GM04504 (cell line): ENCODE results near the gene POLR3E.
"Not testable (repeated sequence)": the region's sequence is repeated elsewhere in the genome, so short reads cannot be mapped to it uniquely, and the experiment has no call there.

ENCODE experiments used
- DNase-seq: peaks from one replicate; pipeline ENCODE4 v3.0.0-alpha.2; 2012; ENCODE audit warnings: low read depth

Gene POLR3E

DNA sequence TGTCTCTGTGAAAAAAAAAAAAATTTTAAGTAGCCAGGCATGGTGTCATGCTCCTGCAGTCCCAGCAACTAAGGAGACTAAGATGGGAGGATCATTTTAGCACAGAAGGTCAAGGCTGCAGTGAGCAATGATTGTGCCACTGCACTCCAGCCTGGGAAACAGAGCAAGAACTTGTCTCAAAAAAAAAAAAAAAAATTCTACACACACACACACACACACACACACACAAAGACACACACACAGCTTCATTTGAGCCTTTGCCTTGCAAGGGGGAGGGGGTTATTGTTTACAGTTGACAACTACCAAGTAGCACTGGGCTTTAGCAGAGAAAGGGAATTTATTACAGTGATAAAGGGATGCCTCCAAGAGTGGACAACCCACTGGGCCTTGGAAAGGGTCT, 4.9 kb upstream of the POLR3E start:
- no peak for DNase-seq

DNA sequence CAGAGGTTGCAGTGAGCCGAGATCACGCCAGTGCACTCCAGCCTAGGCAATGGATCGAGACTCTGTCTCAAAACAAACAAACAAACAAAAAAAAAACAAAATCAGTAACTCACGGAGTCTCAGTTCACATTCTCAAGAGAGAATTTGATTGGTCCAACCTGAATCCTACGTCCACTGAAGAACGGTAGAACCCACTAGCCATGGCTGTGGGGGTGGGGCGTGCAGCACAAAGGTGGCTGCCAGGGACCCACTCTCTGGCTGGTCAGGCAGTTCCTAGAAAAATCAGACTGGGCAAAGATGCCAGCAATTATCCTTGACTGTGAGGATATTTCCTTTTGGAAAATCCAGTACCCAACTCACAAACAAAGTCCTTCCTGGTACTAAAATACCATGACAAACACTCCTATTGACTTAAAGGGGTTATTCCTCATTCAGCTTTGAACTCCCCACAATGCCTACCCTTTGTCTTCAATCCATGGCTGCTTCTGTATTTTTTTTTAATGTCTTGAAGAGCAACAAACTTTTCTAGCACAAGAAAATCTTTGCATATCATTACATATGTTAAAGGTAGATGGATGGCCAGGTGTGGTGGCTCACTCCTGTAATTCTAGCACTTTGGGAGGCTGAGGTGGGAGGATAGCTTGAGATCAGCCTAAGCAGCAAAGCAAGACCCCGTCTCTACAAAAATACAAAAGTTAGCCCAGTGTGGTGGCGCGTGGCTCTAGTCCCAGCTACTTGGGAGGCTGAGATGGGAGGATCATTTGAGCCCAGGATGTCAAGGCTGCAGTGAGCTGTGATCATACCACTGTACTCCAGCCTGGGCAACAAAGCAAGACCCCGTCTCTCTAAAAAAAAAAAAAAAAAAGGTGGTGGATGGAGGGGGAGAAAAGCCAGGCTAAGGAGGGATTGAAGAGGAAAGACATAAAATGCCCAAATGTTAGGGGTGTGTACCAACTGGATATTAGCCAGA, 3.8 kb upstream of the POLR3E start:
- no peak for DNase-seq

DNA sequence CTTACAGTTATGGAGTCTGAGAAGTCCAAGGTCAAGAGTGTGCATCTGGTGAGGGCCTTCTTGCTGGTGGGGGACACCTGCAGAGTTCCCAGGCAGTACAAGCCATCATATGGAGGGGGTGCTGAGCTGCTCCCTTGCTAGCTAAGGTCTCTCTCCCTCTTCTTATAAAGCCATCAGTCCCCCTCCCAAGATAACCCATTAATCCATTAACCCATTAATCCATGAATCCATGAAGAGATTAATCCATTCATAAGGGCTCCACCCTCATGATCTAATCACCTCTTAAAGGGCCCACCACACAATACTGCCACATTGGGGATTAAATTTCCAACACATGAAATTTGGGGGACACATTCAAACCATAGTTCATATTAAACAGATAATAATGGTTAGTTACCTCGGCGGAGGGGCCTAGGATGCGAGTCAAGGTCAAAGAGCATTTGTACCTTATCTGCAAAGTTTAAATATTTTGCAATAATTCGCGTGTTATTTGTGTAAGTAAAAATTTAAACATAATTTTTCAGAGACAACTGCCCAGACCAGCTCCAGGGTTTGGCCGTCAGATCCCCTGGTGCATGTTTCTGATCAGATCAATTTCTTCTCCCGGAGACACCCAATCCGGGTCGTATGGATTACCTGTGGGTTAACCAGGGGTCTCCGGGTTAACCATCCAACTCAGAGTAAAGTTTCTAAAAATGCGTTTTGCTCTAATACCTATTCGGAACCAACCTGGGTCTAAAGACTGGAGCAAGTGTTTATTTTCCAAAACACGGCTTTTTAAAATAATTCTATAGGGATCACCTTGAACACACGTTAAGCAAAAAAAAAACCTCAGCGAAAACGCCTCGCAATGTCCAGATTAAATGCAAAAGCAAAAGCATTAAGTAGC, 740 bp upstream of the POLR3E start:
- DNase-seq: no peak

GRCh38 chr16:22297871-22298733, 893 bp downstream of the POLR3E start:
- DNase-seq: peak; percentile 87

- no peak for DNase-seq
Measured at GRCh38 chr16:22299036-22299435, 1.8 kb downstream of the POLR3E start.

GRCh38 chr16:22300427-22301071, 3.3 kb downstream of the POLR3E start:
- DNase-seq: no peak

- not testable (repeated sequence) for DNase-seq
Measured at GRCh38 chr16:22301423-22301822, 4.2 kb downstream of the POLR3E start.

DNA sequence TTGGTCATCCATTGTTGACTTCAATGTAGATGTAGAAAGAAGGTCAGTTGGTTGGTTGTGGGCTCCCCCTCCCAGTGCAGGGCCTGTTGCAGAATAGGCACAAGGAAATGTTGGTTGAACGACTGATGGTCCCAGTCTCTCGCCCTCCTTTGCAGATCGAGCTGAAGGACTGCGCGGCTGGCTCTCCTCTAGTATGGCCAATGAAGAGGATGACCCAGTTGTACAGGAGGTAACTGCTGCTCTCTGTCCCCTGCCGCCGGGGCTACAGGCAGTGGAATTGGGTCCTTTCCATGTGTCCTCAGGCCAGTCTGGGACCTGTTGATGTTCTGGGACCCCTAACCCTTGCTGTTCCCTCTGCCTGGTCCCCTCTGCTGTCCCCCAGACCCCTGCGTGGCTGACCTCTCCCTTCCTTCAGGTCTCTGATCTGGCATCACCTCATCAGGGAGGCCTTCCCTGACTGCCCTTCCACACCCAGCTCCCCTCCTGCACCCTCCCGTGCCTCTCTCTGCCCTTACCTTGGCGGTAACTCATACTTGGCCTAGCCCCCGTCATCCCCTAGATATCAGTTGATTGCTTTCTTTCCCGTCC, 5.7 kb downstream of the POLR3E start:
- no peak for DNase-seq

GRCh38 chr16:22304411-22304810, 7.2 kb downstream of the POLR3E start:
- DNase-seq: no peak

DNA sequence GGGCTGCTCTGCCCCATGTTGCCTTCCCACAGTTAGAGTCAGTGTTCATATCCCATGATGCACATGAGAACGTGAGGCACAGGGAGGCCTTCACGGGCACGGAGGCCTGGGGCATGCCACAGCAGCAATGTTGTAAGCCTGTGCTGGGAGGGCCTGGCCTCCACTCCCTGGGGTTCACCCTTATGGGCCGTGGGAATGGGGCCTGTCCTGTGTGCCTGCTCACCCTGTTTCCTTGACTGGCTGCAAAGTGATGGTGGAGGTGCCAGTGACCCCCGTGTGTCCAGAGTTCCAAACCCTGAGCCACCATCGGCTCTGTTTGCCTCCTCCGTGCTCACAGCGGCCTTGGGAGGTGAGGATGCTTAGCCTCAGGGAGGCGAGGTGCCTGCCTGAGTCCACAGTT, 9.6 kb downstream of the POLR3E start:
- DNase-seq: no peak

DNA sequence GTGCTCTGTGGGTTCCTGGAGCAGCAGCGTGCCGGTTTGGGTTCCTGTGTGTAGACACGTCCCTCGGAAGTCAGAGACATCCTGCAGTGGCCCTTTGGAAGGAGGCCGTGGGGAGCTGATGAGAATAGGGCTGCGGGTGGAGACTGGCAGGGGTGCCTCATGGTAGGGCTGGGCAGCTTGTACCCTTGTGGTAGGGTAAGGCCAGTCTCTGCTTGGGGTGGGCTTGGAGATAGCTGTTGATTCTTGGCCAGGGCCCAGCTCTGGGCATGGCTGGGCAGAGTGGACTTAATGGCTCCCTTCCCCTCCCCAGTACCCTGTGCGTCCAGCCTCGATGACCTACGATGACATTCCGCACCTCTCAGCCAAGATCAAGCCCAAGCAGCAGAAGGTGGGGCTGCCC, 10.6 kb downstream of the POLR3E start:
- DNase-seq: no peak

DNA sequence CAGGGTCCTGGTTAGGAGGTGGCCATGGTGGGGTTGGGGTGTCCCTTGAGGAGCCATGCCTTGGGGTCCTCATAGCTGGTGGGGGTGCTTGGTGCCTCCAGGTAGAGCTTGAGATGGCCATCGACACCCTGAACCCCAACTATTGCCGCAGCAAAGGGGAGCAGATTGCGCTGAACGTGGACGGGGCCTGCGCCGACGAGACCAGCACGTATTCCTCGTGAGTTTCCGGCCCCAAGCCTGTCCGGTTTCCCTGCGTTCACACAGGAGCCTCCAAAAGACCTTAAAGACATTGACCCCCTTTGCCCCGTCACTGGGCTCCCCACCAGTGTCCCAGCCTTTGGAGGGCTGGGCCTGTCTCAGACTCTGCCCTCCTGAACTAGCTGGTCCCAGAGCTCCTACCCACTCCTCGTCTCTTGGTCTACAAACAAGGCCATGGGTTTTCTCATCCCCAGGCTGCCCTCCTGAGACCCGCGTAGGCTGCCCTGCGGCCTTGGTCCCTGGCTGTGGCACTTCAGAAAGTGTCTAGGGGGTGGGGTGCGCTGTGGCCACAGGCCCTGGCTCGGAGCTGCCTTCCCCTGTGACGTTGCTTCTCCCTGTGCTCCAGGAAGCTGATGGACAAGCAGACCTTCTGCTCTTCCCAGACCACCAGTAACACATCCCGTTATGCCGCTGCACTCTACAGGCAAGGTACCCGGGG, 11.8 kb downstream of the POLR3E start:
- DNase-seq: no peak

GRCh38 chr16:22311520-22311919, 14.3 kb downstream of the POLR3E start:
- DNase-seq: no peak

DNA sequence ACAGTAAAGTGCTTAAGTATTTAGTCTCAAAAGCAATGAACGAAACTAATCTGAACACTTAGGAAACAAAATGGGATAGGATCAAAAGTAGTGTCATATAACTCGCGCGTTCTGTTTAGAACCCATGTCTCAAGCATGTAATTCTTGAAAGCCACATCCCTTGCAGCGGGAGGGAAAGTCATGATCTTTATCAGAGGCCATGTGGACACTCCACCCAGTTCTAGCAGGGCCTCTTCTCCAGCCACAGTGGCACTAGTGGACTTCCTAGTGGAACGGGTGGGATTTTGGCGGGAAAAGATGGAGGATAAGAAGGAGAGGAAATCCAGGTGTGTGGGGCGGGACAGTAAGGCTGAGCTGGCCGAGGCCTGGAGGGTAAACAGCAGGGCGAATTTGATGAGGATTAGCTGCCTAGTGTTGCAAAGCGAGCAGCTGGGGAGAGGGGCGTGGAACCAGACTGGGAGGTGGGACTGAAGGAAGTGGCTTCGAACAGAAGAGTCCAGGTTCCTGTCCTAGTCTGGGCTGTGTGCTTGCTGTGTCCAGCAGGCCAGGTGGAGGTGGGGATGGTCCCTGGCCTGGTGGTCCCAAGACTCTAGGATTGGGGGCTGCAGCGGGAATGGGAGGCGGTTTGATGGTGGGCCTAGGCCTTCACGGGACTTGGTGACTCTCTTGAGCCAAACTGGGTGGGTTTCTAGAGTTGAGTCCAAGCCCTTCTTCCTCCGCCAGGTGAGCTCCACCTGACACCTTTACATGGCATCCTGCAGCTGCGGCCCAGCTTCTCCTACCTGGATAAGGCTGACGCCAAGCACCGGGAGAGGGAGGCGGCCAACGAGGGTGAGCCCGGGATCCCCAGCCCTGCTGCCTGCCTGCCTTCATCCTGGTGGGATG, 15.9 kb downstream of the POLR3E start:
- no peak for DNase-seq

DNA sequence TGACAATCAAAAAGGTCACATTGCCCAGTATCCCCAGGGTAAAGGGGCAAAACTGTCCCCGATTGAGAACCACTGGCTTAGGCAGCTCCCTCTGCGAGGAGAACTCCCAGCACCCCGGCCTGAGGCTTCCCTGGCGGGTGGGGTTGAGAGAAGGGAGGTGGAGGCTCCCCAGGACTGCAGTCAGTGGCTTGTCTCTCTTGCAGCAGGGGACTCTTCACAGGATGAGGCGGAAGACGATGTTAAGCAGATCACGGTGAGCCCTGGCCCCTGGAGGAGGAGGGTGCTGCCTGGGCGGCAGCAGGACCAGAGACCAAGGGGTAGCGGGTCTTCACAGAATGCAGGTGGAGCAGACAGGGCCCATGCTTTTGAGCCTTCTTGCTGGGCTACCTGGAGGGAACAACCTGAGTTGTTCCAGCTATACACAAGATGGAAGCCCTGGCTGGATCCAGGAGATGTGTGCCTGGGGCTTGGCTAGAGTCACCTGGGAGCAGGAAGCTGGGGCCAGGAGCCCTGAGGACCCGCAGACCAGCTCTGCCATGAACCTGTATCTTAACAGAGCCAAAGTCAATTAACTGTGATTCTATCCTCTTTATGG, 16.8 kb downstream of the POLR3E start:
- DNase-seq: no peak

DNA sequence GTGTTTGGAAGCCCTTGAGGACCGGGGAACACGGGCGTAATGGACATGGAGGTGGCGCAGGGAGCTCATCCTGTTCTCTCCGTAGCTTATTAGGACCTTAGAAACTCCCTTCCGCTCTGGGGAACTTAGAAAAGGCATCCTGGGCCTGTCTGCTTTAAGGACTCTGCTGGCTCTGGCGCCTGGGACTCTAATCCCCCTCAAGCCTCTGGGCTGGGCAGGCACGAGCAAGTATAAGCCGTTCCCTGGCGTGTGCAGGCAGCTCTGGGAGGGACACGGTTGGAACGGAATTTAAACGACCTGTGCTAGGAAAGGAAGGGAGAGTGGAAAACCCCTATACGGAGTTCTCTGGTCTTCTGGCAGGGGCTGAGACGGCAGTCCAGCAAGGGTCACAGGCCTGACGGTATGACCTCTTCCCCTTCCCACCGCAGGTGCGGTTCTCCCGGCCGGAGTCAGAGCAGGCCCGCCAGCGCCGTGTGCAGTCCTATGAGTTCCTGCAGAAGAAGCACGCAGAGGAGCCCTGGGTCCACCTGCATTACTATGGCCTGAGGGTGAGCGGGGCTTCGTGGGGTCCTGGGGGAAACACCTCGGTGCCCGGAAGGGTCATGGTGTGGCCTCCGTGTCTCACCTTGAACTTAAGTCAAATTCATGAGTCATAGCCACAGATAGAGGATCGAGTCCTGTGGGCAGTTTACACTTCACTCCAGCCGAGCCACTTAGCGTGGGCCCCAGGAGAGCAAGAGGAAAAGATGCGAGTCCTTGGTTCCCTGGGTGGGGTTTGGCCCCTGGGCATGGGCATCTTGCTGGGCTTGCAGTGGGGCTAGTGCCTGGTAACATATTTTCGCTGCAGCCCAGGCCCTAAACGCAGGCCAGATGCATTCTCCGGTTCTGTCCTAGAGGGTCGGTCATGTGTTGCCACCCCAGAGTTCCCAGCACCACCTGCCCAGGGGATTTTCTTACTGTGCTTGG, 17.7 kb downstream of the POLR3E start:
- no peak for DNase-seq

DNA sequence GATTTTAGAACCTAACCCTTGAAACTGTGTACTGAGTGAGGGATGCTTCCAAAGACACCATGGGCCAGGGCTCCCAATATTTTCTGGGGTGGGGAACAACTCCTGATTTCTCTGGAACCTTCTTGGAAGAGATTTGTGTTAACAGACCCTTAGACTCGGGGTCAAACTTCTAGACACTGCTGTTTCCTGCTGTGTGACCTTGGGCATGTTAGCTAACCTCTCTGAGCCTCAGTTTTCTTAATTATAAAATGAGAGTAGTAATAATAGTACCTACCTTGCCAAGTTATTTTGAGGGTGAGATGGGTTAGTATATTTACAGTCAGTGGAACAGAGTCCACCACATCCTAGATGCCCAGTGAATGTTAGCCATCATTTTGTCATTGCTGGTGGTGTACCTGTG, 18.8 kb downstream of the POLR3E start:
- no peak for DNase-seq

DNA sequence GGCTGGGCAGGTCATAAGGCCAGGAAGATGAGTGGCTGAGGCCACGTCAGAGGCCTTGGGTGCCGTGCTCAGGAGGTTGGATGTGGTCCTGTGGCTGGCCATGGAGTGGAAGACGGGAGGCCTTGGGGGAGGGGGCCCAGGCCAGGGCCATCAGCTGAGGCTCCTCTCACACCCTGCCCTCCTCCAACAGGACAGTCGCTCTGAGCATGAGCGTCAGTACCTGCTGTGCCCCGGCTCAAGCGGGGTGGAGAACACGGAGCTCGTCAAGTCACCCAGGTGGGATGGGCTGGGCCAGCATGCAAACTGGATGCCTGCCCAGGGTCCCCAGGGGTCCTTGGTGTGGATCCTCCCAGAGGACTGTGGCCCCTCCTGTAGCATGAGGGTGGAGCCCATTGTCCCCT, 19.2 kb downstream of the POLR3E start:
- no peak for DNase-seq
